ENCODE measurements around the gene TMUB1.

The TMUB1 gene

DNA sequence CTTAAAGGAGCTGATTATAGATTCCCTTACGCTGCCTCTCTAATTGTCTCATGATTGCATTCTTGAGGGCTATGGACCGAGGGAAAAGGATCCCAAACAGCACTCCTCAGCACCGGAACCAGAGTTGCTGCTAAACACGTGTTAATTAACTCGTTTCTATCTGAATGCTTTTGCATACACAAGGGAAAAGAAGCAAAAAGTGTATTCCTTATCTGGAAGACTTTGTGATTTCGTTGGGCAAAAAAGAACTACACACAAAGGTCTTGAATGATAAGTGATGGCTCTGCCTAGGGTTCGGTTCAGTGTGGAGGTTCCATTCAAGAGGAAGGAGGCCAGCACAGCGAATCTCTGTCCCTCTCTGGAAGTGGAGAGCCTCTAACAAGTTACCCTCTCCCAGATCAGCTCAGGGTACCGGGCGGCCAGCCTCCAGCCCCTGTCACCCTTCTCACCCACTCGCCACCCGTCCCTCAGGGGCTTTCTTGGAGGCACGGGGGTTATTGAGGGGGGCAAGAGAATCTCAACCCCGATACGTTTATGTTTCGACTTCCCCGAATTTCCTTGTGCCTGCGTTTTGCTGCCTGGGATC is 24.4 kb downstream of the TMUB1 start:
- TF ChIP-seq, protein P1, sequence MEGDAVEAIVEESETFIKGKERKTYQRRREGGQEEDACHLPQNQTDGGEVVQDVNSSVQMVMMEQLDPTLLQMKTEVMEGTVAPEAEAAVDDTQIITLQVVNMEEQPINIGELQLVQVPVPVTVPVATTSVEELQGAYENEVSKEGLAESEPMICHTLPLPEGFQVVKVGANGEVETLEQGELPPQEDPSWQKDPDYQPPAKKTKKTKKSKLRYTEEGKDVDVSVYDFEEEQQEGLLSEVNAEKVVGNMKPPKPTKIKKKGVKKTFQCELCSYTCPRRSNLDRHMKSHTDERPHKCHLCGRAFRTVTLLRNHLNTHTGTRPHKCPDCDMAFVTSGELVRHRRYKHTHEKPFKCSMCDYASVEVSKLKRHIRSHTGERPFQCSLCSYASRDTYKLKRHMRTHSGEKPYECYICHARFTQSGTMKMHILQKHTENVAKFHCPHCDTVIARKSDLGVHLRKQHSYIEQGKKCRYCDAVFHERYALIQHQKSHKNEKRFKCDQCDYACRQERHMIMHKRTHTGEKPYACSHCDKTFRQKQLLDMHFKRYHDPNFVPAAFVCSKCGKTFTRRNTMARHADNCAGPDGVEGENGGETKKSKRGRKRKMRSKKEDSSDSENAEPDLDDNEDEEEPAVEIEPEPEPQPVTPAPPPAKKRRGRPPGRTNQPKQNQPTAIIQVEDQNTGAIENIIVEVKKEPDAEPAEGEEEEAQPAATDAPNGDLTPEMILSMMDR (conservative IDR thresholded peaks at IDR 0.05; ENCODE audit: low read depth, low read length): no peak

DNA sequence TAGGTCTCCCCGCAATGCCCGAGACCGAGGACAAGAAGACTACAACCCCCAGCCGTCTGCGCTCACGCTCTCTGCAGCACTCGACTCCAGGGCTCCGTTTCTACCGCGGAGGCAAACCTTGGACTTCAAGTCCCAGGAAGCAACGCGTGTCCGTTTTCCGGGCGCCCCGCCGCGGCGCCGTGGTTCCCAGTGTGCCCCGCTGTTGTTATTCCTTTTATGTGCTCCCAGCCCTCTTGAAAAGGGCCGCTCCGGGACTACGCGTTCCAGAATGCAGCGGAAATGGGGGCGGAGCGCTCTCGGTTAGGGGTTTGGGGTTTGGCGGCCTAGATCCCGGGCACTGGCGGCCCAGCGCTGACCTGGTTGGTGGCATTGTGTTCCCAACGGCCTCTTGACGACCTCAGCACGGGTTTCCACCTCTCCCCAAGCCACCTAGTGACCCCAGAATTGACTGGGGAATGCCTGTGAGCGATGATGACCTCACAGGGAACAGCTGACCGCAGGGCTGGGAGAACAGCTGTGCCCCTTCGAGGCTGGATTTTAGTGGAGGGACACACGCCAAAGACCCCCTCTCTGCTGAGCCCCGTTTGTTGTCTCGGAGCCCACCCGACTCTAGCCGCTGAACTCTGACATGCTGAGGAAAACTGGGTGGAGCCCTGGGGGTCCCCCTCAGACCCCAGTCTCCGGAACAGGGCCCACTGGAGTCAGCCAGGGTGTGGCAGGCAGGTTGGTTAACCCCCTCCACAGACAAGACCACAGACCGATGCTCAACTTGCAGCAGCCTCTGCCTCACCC is 25.1 kb downstream of the TMUB1 start:
- peak overlapping the region; percentile 57 for H3K4me2 ChIP-seq
- peak overlapping the region; percentile 43; the same call in 1 of the 2 replicates for H3K9ac ChIP-seq
- peaks cover 11% of the 10 kb centered on the region for H3K4me1 ChIP-seq (ENCODE audit: low read depth, poor library complexity, severe bottlenecking)
- H3K27me3 ChIP-seq (ENCODE audit: insufficient read depth, low read depth): no peaks in the 10 kb centered on the region
- no peaks in the 10 kb centered on the region for H4K20me1 ChIP-seq (ENCODE audit: insufficient read depth)
- H3K79me2 ChIP-seq (ENCODE audit: insufficient read depth, low read depth): peaks cover 22% of the 10 kb centered on the region; the same call in 1 of the 2 replicates
- H3K36me3 ChIP-seq (ENCODE audit: insufficient read depth): no peaks in the 10 kb centered on the region
- no peak overlapping the region for H3K4me3 ChIP-seq (IDR thresholded peaks at IDR 0.05; ENCODE audit: insufficient read depth, low read depth, low read length)
- TF ChIP-seq, protein P1 (conservative IDR thresholded peaks at IDR 0.05; ENCODE audit: low read depth, low read length): no peak
- peak overlapping the region; percentile 74 for H2AFZ ChIP-seq (ENCODE audit: low read depth)
- H3K27ac ChIP-seq: peak overlapping the region; percentile 47

More for the DNA sequence above, 24.4 kb downstream of the TMUB1 start:
- Histone ChIP-seq H3K79me2 (ENCODE audit: insufficient read depth, low read depth) (peaks cover 22% of the 10 kb centered on the region; the same call in 1 of the 2 replicates), H3K4me2 (peak overlapping the region; percentile 57), H4K20me1 (ENCODE audit: insufficient read depth) (no peaks in the 10 kb centered on the region), H3K4me1 (ENCODE audit: low read depth, poor library complexity, severe bottlenecking) (peaks cover 11% of the 10 kb centered on the region), H3K9ac (peak overlapping the region; percentile 43; the same call in 1 of the 2 replicates), H3K27ac (peak overlapping the region; percentile 47), H3K36me3 (ENCODE audit: insufficient read depth) (no peaks in the 10 kb centered on the region), H2AFZ (ENCODE audit: low read depth) (peak overlapping the region; percentile 74), H3K4me3 (IDR thresholded peaks at IDR 0.05; ENCODE audit: insufficient read depth, low read depth, low read length) (no peak overlapping the region), H3K27me3 (ENCODE audit: insufficient read depth, low read depth) (no peaks in the 10 kb centered on the region)

DNA sequence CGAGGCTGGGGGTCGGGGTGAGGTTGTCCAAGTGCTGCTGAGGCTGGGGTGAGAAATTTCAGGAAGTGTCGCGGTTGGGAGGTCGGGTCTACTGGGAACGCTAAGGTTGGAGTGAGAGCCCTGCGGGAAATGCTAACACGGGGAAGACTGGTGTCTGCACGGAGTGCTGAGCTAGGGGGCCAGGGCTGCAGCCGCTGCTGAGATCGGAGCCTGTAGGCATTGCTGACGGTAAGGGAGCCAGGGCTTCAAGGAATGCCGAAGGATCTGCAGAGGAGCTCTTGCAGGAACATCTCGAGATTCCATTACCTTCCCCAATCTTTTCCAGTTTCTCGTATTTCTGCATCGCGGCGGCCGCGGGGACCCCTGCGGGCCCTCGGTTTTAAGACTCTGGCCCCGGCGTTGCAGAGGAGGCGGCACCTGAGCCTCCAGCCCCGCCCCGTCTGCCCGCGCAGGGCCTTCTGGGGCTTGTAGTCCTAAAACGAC is 25.7 kb downstream of the TMUB1 start, which contains the start of gene CDK5:
Gene CDK5, minus strand, starts transcription at position 392 of the 483 bp plus-strand sequence. Its CDS starts 49 bp downstream, at position 343.
- H2AFZ ChIP-seq (ENCODE audit: low read depth): peak within 1 kb of the TSS; percentile 74
- H3K36me3 ChIP-seq (ENCODE audit: insufficient read depth): no peaks in the 10 kb centered on the region
- TF ChIP-seq, protein P1 (conservative IDR thresholded peaks at IDR 0.05; ENCODE audit: low read depth, low read length): no peak
- H3K27ac ChIP-seq: peak within 1 kb of the TSS; percentile 47
- H3K4me2 ChIP-seq: peak within 1 kb of the TSS; percentile 57
- peaks cover 22% of the 10 kb centered on the region; the same call in 1 of the 2 replicates for H3K79me2 ChIP-seq (ENCODE audit: insufficient read depth, low read depth)
- peak within 1 kb of the TSS; percentile 43; the same call in 1 of the 2 replicates for H3K9ac ChIP-seq
- no peaks in the 10 kb centered on the region for H4K20me1 ChIP-seq (ENCODE audit: insufficient read depth)
- H3K4me3 ChIP-seq (IDR thresholded peaks at IDR 0.05; ENCODE audit: insufficient read depth, low read depth, low read length): no peak within 1 kb of the TSS
- no peaks in the 10 kb centered on the region for H3K27me3 ChIP-seq (ENCODE audit: insufficient read depth, low read depth)
- H3K4me1 ChIP-seq (ENCODE audit: low read depth, poor library complexity, severe bottlenecking): peaks cover 11% of the 10 kb centered on the region

DNA sequence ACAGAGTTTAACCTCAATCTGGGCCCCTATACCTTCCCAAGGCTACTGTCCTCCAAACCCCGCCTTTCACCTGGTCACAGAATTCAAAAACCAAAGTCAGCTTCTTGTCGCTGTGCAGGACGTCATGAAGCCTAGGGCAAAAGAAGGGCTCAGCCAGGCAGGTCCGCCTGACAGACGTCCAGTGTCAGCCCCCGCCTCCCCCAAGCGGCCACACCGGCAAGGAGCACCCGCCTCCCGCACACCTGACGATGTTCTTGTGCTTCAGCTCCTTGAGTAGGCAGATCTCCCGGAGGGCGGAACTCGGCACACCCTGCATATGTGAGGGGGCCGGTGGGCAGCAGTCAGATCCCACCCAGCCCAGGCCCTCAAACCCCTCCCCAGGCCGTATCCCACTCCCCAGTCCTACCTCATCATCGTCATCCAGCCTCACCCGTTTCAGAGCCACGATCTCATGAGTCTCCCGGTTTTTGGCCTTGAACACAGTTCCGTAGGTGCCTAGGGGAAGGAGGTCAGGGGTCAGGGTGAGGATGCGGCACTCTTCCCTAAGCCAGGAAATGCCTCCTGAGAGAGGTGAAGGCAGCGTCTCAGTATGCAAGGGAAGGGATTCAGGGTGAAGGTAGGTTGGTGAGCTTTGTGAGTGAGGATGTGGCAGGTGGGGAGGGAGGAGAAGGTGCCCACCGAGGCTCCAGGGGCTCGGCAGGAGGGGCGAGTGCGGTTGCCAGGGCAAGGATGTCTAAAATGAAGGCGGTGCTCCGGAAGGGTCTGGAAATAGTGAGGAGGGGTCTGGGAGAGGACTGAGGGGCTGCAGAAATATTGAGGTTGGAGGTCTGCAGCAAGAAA is 26.4 kb downstream of the TMUB1 start:
- Histone ChIP-seq H3K27ac (no peak overlapping the region), H3K4me1 (ENCODE audit: low read depth, poor library complexity, severe bottlenecking) (peaks cover 11% of the 10 kb centered on the region), H3K36me3 (ENCODE audit: insufficient read depth) (no peaks in the 10 kb centered on the region), H4K20me1 (ENCODE audit: insufficient read depth) (no peaks in the 10 kb centered on the region), H3K79me2 (ENCODE audit: insufficient read depth, low read depth) (peaks cover 18% of the 10 kb centered on the region; the same call in 1 of the 2 replicates), H3K4me3 (IDR thresholded peaks at IDR 0.05; ENCODE audit: insufficient read depth, low read depth, low read length) (no peak overlapping the region), H3K27me3 (ENCODE audit: insufficient read depth, low read depth) (no peaks in the 10 kb centered on the region), H3K9ac (peak overlapping the region; percentile 8; the same call in 1 of the 2 replicates), H2AFZ (ENCODE audit: low read depth) (peak overlapping the region; percentile 74), H3K4me2 (peak overlapping the region; percentile 57)
- TF ChIP-seq, protein P1 (conservative IDR thresholded peaks at IDR 0.05; ENCODE audit: low read depth, low read length): no peak

All from KMS-11 (cell line).